Measurements from ENCODE around the gene WDR36.

GRCh38 chr5:111074244-111074643 is 17.9 kb upstream of the WDR36 start:
- no peak for TF ChIP-seq JUN (IDR thresholded peaks at IDR 0.05)
- TF ChIP-seq RNF2 (IDR thresholded peaks at IDR 0.05; ENCODE audit: borderline replicate concordance, low read depth), result no peak
- TF ChIP-seq CTCF (IDR thresholded peaks at IDR 0.05), result no peak
- no peak for TF ChIP-seq MAX (IDR thresholded peaks at IDR 0.05)
